MCF 10A (cell line): ENCODE results near the gene KRTAP4-3. TPM values are rescaled to one million over a fixed set of nuclear protein-coding genes. Genes with fewer than 3 reads are reported as not detected.
"Not testable (repeated sequence)": the region's sequence is repeated elsewhere in the genome, so short reads cannot be mapped to it uniquely, and the experiment has no call there.

Experiments used
- BruUV-seq: library from RNA; stranded (reverse); fragments of 400-500 nt; replicated peaks from 2 replicates; lab custom pipeline; 2021; lab: Mats Ljungman, UMichigan
- CTCF ChIA-PET: fragments of 300-600 bp; sonication (Branson Sonifier 250); formaldehyde crosslinking; extraction: SDS; loops from one replicate; lab custom pipeline; 2021; ENCODE audit warnings: antibody characterized with exemption, inconsistent platforms; lab: Yijun Ruan, JAX
- POLR2A ChIA-PET: fragments of 300-600, 350-650 bp; sonication (Branson Sonifier 250); formaldehyde crosslinking; extraction: SDS; loops from one replicate; lab custom pipeline; 2020; ENCODE audit warnings: antibody characterized with exemption, inconsistent platforms; lab: Yijun Ruan, JAX
- DNase-seq: peaks from one replicate; pipeline ENCODE4 v3.0.0-alpha.2; 2018; ENCODE audit not compliant: unreplicated experiment
- H3K27ac Mint-ChIP-seq: one replicate; pipeline ENCODE4 v1.8.0; 2022; ENCODE audit warnings: mild to moderate bottlenecking, low read depth, mixed read lengths; ENCODE audit not compliant: unreplicated experiment
- H3K27me3 Mint-ChIP-seq: one replicate; pipeline ENCODE4 v1.8.0; 2022; ENCODE audit warnings: mixed read lengths; ENCODE audit not compliant: insufficient read depth, unreplicated experiment
- H3K36me3 Mint-ChIP-seq: one replicate; pipeline ENCODE4 v1.8.0; 2022; ENCODE audit warnings: mild to moderate bottlenecking, moderate library complexity, mixed read lengths; ENCODE audit not compliant: insufficient read depth, unreplicated experiment
- H3K4me1 Mint-ChIP-seq: one replicate; pipeline ENCODE4 v1.8.0; 2022; ENCODE audit warnings: mixed read lengths; ENCODE audit not compliant: insufficient read depth, unreplicated experiment
- H3K4me3 Mint-ChIP-seq: one replicate; pipeline ENCODE4 v1.8.0; 2022; ENCODE audit warnings: mild to moderate bottlenecking, moderate library complexity, mixed read lengths; ENCODE audit not compliant: unreplicated experiment
- H3K9me3 Mint-ChIP-seq: one replicate; pipeline ENCODE4 v1.8.0; 2022; ENCODE audit warnings: mixed read lengths; ENCODE audit not compliant: unreplicated experiment
- intact Hi-C: fragments of 100-400 bp; cut with micrococcal nuclease; formaldehyde crosslinking; loops from 2 replicates; pipeline ENCODE4 v1.14.1; 2022
- total RNA-seq: library from RNA; stranded (reverse); gene quantifications from 2 replicates; pipeline ENCODE4 v1.2.3, GENCODE V29; 2022
- TF ChIP-seq, protein P1 (sequence below): fragments of 200-600 bp; IDR thresholded peaks from one replicate; pipeline ENCODE4 v1.8.0; 2022; ENCODE audit warnings: antibody characterized with exemption, mild to moderate bottlenecking; ENCODE audit not compliant: unreplicated experiment

Gene KRTAP4-3
- total RNA-seq, 1 experiment from 2014 or later = not detected

DNA sequence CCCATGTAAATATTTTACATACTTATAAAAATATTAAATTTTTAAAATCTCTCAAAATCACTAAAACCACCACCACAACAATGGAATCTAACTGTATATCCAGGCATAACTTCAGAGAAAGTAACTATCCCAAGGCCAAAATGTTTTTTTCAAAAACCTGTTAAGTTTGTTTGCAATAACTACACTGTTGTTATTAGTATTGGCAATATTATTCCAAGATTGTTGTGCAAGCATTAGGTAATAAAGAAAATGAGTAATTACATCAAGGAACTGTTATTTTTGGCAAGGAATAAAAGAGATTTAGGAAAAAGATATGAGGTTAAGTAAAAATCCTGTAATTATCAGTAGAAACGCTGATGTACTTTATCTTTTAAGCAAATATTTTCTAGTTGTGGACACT lies 40.6 kb downstream of the KRTAP4-3 start:
- intact Hi-C loops = no loop called here
- BruUV-seq = no TSS peak
- peak; percentile 1 for DNase-seq
- H3K4me1 Mint-ChIP-seq = peaks cover 14% of the 10 kb centered on the region
- POLR2A ChIA-PET = no interaction called here
- TF ChIP-seq, protein P1, sequence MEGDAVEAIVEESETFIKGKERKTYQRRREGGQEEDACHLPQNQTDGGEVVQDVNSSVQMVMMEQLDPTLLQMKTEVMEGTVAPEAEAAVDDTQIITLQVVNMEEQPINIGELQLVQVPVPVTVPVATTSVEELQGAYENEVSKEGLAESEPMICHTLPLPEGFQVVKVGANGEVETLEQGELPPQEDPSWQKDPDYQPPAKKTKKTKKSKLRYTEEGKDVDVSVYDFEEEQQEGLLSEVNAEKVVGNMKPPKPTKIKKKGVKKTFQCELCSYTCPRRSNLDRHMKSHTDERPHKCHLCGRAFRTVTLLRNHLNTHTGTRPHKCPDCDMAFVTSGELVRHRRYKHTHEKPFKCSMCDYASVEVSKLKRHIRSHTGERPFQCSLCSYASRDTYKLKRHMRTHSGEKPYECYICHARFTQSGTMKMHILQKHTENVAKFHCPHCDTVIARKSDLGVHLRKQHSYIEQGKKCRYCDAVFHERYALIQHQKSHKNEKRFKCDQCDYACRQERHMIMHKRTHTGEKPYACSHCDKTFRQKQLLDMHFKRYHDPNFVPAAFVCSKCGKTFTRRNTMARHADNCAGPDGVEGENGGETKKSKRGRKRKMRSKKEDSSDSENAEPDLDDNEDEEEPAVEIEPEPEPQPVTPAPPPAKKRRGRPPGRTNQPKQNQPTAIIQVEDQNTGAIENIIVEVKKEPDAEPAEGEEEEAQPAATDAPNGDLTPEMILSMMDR = no peak
- peaks cover 14% of the 10 kb centered on the region for H3K9me3 Mint-ChIP-seq
- CTCF ChIA-PET = interaction anchor here (0.6 kb wide), 1 partner anchor 196 kb away, joined by 3 read pairs; no protein-coding TSS in a partner anchor
- no peaks in the 10 kb centered on the region for H3K27me3 Mint-ChIP-seq
- H3K27ac Mint-ChIP-seq = no peak overlapping the region
- H3K4me3 Mint-ChIP-seq = no peak overlapping the region
- H3K36me3 Mint-ChIP-seq = no peaks in the 10 kb centered on the region

DNA sequence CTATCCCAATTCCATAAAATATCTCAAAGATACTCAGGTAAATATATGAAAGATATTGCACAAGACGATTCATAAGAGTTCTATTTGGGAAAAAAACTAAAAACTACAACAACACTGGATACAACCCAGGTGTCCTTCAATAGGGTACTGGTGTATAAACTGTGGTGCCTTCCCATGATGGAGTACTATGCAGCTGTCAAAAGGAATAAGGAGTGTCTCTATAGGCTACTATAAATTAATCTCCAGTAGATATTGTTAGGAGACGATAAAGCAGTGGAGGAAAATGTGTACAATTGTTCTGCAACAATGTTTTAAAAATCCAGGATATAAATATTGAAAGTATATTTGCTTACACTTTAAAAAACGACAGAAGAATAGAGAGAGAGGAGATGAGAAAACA lies 41.6 kb downstream of the KRTAP4-3 start:
- no peak overlapping the region for H3K27ac Mint-ChIP-seq
- POLR2A ChIA-PET = interaction anchor here (0.7 kb wide), 1 partner anchor 33 kb away, joined by 3 read pairs; no protein-coding TSS in a partner anchor
- intact Hi-C loops = no loop called here
- H3K4me3 Mint-ChIP-seq = no peak overlapping the region
- DNase-seq = no peak
- no peaks in the 10 kb centered on the region for H3K36me3 Mint-ChIP-seq
- TF ChIP-seq, protein P1 = no peak
- peaks cover 5% of the 10 kb centered on the region for H3K4me1 Mint-ChIP-seq
- CTCF ChIA-PET = no interaction called here
- H3K9me3 Mint-ChIP-seq = peaks cover 18% of the 10 kb centered on the region
- no TSS peak for BruUV-seq
- H3K27me3 Mint-ChIP-seq = no peaks in the 10 kb centered on the region

DNA sequence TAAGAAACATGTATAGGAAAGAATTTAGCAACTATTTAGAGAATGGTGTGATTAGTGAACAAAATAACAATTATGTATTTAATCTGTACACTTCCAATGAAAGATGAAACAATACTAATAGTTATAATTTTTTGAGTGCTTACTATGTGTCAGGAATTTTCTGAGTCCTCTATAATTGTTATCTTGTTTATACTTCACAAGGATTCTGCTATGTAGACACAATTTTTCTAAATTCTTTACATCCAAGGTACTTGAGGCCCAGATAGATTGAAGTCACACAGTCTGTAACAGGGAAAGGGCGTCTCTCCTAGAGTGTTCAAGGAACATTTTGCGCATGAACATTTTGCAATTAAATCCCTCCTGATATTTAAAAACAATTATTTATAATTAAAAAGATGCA lies 43.0 kb downstream of the KRTAP4-3 start:
- H3K27ac Mint-ChIP-seq = no peak overlapping the region
- H3K27me3 Mint-ChIP-seq = no peaks in the 10 kb centered on the region
- intact Hi-C loops = no loop called here
- no peak overlapping the region for H3K4me3 Mint-ChIP-seq
- CTCF ChIA-PET = no interaction called here
- peaks cover 5% of the 10 kb centered on the region for H3K4me1 Mint-ChIP-seq
- no peak for DNase-seq
- POLR2A ChIA-PET = no interaction called here
- H3K36me3 Mint-ChIP-seq = no peaks in the 10 kb centered on the region
- H3K9me3 Mint-ChIP-seq = peaks cover 13% of the 10 kb centered on the region
- no TSS peak for BruUV-seq
- TF ChIP-seq, protein P1 = no peak

DNA sequence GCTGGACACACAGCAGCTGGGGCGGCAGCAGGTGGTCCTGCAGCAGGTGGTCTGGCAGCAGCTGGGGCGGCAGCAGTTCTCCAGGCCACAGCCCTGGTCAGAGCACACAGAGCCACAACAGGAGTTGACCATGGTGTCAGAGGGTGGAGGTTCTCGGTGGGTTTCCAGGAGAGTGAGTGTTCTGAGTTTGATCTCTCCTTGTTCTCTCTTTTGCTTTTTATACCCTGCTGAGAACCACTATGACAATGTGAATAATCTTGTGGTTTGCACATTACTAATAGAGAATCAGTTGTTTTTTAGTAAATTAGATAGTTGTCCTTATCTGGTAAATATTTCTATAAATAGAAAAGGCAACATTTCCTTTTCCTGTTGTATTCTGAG lies 44.0 kb downstream of the KRTAP4-3 start, which contains the start of gene KRTAP4-12:
KRTAP4-12 (minus strand) TSS at position 192 of the 381 bp plus-strand sequence; CDS start at position 132, 60 bp downstream.
- H3K4me3 Mint-ChIP-seq, DNase-seq, CTCF ChIA-PET, H3K9me3 Mint-ChIP-seq, BruUV-seq, H3K36me3 Mint-ChIP-seq, intact Hi-C loops, H3K4me1 Mint-ChIP-seq, H3K27me3 Mint-ChIP-seq, H3K27ac Mint-ChIP-seq: not testable (repeated sequence)
- POLR2A ChIA-PET = interaction anchor here (0.5 kb wide), 1 partner anchor 740 kb away, joined by 3 read pairs; no protein-coding TSS in a partner anchor

DNA sequence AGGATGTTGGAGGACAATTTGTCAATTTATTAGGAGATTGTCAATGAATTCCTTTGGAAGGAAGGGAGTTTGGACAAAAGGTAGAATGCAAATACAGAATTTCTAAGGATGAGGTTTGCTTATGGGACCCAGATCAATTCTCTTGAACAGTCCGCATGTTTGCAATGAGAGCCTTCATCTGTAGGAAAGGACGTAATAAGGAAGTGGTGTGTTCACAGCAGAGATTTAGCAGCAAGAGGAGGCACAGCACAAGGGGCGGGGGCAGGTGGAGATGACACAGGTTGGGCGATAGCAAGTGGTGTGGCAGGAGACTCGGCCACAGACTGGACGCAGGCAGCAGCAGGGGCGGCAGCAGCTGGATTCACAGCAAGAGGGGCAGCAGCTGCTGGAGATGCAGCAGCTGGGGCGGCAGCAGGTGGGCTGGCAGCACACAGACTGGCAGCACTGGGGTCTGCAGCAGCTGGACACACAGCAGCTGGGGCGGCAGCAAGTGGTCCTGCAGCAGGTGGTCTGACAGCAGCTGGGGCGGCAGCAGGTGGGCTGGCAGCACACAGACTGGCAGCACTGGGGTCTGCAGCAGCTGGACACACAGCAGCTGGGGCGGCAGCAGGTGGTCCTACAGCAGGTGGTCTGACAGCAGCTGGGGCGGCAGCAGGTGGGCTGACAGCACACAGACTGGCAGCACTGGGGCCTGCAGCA lies 44.6 kb downstream of the KRTAP4-3 start:
- H3K4me3 Mint-ChIP-seq, intact Hi-C loops, H3K27ac Mint-ChIP-seq, H3K4me1 Mint-ChIP-seq, DNase-seq, BruUV-seq, H3K9me3 Mint-ChIP-seq, H3K27me3 Mint-ChIP-seq, H3K36me3 Mint-ChIP-seq, CTCF ChIA-PET: not testable (repeated sequence)
- POLR2A ChIA-PET = interaction anchor here (0.5 kb wide), 1 partner anchor 741 kb away, joined by 3 read pairs; no protein-coding TSS in a partner anchor
